ENCODE data around the gene SYVN1. TPM values are rescaled to one million over a fixed set of nuclear protein-coding genes. Genes with fewer than 3 reads are reported as not detected.

The SYVN1 gene
- total RNA-seq, 1 donor from 2014 or later, result 232 TPM

DNA sequence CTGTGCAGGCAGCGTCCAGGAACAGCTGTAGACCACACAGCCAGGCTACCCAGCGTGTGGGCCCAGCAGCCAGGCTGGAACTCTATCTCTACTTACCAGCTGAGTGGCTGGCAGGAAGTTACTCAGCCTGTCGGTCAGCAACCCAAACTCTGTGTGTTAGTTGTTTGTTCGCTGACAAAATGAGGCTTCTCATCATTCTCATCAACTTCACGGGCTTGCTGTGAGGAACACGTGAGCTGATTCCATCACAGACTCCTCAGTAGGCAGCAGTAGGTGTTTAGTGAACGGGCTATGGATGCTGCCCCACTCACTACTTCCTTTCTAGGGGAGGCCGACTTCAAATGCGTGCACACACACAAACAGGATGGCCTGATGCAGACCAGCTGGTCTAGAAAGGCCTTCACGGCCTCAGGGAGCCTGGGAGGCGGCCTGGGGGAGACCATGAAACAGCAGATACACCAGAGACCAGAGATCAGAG is 34.9 kb upstream of the SYVN1 start:
- Mint-ChIP-seq H3K9me3 (no peaks in the 10 kb centered on the region), H3K4me1 (peaks cover 12% of the 10 kb centered on the region), H3K27me3 (no peaks in the 10 kb centered on the region), H3K4me3 (no peak overlapping the region), H3K27ac (peak overlapping the region; percentile 87), H3K36me3 (ENCODE audit: low read depth) (no peaks in the 10 kb centered on the region)
- POLR2A ChIA-PET, result interaction anchor here (0.6 to 4.0 kb wide), 8 partner anchors 9 to 92 kb away, joined by 3 to 27 read pairs (median 4); partner anchors contain the start of genes FAU, MRPL49, POLA2 and SYVN1
- DNase-seq (no peak), ATAC-seq (ENCODE audit: low read depth) (peak; percentile 62)
- CTCF ChIA-PET, result interaction anchor here (0.7 kb wide), 1 partner anchor 59 kb away, joined by 3 read pairs; no protein-coding TSS in a partner anchor
- TF ChIP-seq, protein P1, sequence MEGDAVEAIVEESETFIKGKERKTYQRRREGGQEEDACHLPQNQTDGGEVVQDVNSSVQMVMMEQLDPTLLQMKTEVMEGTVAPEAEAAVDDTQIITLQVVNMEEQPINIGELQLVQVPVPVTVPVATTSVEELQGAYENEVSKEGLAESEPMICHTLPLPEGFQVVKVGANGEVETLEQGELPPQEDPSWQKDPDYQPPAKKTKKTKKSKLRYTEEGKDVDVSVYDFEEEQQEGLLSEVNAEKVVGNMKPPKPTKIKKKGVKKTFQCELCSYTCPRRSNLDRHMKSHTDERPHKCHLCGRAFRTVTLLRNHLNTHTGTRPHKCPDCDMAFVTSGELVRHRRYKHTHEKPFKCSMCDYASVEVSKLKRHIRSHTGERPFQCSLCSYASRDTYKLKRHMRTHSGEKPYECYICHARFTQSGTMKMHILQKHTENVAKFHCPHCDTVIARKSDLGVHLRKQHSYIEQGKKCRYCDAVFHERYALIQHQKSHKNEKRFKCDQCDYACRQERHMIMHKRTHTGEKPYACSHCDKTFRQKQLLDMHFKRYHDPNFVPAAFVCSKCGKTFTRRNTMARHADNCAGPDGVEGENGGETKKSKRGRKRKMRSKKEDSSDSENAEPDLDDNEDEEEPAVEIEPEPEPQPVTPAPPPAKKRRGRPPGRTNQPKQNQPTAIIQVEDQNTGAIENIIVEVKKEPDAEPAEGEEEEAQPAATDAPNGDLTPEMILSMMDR (IDR thresholded peaks at IDR 0.05), result no peak
- intact Hi-C loops (cut with micrococcal nuclease), result no loop called here

DNA sequence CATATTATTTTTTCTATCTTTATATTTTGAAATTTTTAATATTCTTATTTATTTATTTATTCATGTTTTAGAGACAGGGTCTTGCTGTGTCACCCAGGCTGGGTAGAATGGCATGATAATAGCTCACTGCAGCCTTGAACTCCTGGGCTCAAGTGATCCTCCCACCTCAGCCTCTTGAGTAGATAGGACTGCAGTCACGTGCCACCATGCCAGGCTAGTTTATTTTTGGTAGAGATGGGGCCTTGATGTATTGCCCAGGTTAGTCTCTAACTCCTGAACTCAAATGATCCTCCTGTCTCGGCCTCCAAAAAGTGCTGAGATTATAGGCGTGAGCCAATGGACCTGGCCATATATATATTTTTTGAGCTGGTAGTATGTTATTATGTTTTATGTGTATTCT is 33.3 kb upstream of the SYVN1 start:
- H3K36me3 Mint-ChIP-seq (ENCODE audit: low read depth), result no peaks in the 10 kb centered on the region
- H3K4me1 Mint-ChIP-seq, result peaks cover 12% of the 10 kb centered on the region
- H3K4me3 Mint-ChIP-seq, result no peak overlapping the region
- ATAC-seq (ENCODE audit: low read depth), result no peak
- H3K27ac Mint-ChIP-seq, result no peak overlapping the region
- H3K9me3 Mint-ChIP-seq, result no peaks in the 10 kb centered on the region
- no peak for DNase-seq
- intact Hi-C loops (cut with micrococcal nuclease), result no loop called here
- POLR2A ChIA-PET, result interaction anchor here (0.7 to 4.0 kb wide), 2 partner anchors 33 to 71 kb away, joined by 3 to 27 read pairs; partner anchors contain the start of gene SYVN1
- H3K27me3 Mint-ChIP-seq, result no peaks in the 10 kb centered on the region
- TF ChIP-seq, protein P1 (IDR thresholded peaks at IDR 0.05), result no peak
- CTCF ChIA-PET, result no interaction called here

DNA sequence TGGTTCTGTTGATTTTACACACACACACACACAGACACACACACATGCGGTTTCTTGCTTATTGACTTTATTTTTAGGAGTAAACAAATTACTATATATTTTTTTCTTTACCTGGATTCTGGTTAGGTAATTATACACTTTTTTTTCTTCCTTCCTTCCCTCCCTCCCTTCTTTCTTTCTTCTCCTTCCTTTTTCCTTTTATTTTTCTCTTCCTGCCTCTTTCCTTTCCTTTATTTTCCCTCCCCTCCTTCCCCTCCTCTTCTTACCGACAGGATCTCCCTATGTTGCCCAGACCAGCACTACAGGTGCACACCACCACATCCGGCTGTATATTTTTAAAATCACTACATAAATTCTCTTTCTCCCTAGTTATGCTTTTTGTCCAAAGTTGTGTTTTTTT is 32.6 kb upstream of the SYVN1 start:
- ChIA-PET POLR2A (interaction anchor here (4.0 kb wide), 1 partner anchor 32 kb away, joined by 27 read pairs; the partner anchor contains the start of gene SYVN1), CTCF (no interaction called here)
- no peak for DNase-seq
- intact Hi-C loops (cut with micrococcal nuclease), result no loop called here
- Mint-ChIP-seq H3K36me3 (ENCODE audit: low read depth) (no peaks in the 10 kb centered on the region), H3K27ac (no peak overlapping the region), H3K4me1 (peaks cover 12% of the 10 kb centered on the region), H3K27me3 (no peaks in the 10 kb centered on the region), H3K9me3 (no peaks in the 10 kb centered on the region), H3K4me3 (no peak overlapping the region)
- TF ChIP-seq, protein P1 (IDR thresholded peaks at IDR 0.05), result no peak
- no peak for ATAC-seq (ENCODE audit: low read depth)

DNA sequence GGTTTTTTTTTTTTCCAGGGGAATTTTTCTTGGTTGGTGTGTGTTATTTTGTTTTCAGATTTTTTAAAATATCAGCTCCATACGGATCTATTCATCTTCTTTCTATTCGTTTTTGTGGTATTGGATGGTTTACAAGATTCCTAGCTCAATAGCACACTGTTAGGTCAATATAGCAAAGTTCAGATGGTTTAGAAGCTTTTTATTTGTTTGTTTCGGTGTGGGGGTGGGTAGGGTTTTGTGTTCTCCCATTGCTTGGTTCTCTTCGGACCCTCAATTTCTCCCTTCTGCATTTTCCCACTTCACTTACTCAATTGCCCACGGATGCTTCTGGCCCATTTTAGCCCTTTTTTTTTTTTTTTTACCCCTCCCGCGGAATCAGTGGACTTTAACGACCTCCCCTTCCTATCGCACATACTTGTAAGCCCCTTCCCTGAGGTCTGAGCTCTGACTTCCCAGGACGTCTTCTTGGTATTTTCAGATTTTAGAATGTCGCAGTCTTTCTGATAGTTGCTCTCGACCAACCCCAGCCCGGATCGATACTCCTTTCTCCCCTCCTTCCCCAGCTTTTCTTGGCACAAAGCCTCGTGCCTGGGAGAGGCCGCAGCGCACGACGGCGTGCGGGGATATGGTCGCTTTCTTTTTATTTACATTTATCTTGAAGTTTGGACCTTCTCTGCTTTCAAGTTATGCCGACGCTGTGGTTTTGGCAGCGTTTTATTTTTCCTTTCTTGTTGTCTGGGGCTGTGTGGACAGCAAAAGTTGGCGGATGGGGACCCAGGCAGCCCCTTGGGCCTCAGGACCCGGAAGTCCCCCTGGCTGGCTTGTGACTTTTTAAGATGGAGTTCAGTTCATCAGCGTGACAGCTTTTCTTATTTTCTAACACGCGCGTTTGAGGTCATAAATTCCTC is 31.3 kb upstream of the SYVN1 start:
- ChIA-PET CTCF (interaction anchor here (1.0 kb wide), 1 partner anchor 13 kb away, joined by 5 read pairs; no protein-coding TSS in a partner anchor), POLR2A (no interaction called here)
- DNase-seq (no peak), ATAC-seq (ENCODE audit: low read depth) (no peak)
- Mint-ChIP-seq H3K4me3 (no peak overlapping the region), H3K36me3 (ENCODE audit: low read depth) (no peaks in the 10 kb centered on the region), H3K27ac (no peak overlapping the region), H3K4me1 (peaks cover 12% of the 10 kb centered on the region), H3K27me3 (no peaks in the 10 kb centered on the region), H3K9me3 (no peaks in the 10 kb centered on the region)
- intact Hi-C loops (cut with micrococcal nuclease), result no loop called here
- TF ChIP-seq, protein P1 (IDR thresholded peaks at IDR 0.05), result no peak

DNA sequence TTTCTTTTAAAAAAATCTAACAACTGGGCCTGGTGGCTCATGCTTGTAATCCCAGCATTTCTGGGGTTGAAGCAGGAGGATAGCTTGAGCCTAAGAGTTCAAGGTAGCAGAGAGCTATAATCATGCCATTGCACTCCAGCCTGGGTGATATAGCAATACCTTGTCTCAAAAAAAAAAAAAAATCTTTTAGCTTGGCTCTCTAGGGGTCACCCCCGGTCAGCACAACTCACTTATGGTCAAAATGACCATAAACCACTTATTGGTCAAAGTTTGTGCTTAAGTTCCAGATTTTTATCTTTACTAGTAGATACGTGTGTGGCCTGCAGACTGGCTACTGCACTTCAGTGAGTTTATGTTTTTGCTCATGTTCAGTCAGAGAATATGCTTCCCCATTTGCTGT is 29.4 kb upstream of the SYVN1 start:
- peaks cover 10% of the 10 kb centered on the region for H3K4me1 Mint-ChIP-seq
- ATAC-seq (ENCODE audit: low read depth) (no peak), DNase-seq (no peak)
- TF ChIP-seq, protein P1 (IDR thresholded peaks at IDR 0.05), result no peak
- ChIA-PET POLR2A (no interaction called here), CTCF (no interaction called here)
- no peaks in the 10 kb centered on the region for H3K9me3 Mint-ChIP-seq
- no peaks in the 10 kb centered on the region for H3K36me3 Mint-ChIP-seq (ENCODE audit: low read depth)
- no peak overlapping the region for H3K4me3 Mint-ChIP-seq
- no peaks in the 10 kb centered on the region for H3K27me3 Mint-ChIP-seq
- intact Hi-C loops (cut with micrococcal nuclease), result no loop called here
- H3K27ac Mint-ChIP-seq, result no peak overlapping the region
